Stimulated activated memory B cell treated with anti-CD40 and anti-IgM and Interleukin-4, amounts not matched to agents 10 μg/mL and 1 μg/mL and 100 μg/mL, for 72 hours (primary cell): ENCODE measurements around the gene SNRPE.

Experiments used
- ATAC-seq: fragments of 150-1000 bp; cut with Tn5 transposase; 2 replicates; pipeline ENCODE4 v1.10.0; 2021
- H3K27ac Mint-ChIP-seq: one replicate; pipeline ENCODE4 v1.8.0; 2022; ENCODE audit warnings: mild to moderate bottlenecking, mixed read lengths
- H3K27me3 Mint-ChIP-seq: one replicate; pipeline ENCODE4 v1.8.0; 2022; ENCODE audit warnings: mixed read lengths
- H3K36me3 Mint-ChIP-seq: one replicate; pipeline ENCODE4 v1.8.0; 2022; ENCODE audit warnings: mixed read lengths
- H3K4me1 Mint-ChIP-seq: one replicate; pipeline ENCODE4 v1.8.0; 2022; ENCODE audit warnings: mixed read lengths
- H3K4me3 Mint-ChIP-seq: one replicate; pipeline ENCODE4 v1.8.0; 2022; ENCODE audit warnings: mild to moderate bottlenecking, moderate library complexity, mixed read lengths
- H3K9me3 Mint-ChIP-seq: one replicate; pipeline ENCODE4 v1.8.0; 2022; ENCODE audit warnings: mixed read lengths

SNRPE gene

DNA sequence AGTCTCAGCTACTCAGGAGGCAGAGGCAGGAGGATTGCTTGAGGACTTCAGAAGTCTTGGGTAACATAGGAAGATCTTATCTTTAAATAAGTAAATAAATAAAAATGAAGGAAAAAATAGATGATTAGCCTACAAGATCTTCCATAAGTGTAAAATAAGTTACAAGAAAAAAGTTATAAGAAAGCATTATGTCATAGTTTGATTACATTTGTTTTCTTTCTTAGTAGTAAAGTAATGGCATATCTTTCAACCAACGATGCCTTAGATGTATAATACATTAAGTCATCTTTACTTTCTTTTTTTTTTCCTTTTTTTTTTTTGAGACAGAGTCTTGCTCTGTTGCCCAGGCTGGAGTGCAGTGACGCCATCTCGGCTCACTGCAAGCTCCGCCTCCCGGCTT lies 46.5 kb downstream of the SNRPE start:
- ATAC-seq: no peak
- no peaks in the 10 kb centered on the region for H3K36me3 Mint-ChIP-seq
- H3K27ac Mint-ChIP-seq: no peak overlapping the region
- no peaks in the 10 kb centered on the region for H3K27me3 Mint-ChIP-seq
- H3K9me3 Mint-ChIP-seq: no peaks in the 10 kb centered on the region
- no peaks in the 10 kb centered on the region for H3K4me1 Mint-ChIP-seq
- H3K4me3 Mint-ChIP-seq: no peak overlapping the region

DNA sequence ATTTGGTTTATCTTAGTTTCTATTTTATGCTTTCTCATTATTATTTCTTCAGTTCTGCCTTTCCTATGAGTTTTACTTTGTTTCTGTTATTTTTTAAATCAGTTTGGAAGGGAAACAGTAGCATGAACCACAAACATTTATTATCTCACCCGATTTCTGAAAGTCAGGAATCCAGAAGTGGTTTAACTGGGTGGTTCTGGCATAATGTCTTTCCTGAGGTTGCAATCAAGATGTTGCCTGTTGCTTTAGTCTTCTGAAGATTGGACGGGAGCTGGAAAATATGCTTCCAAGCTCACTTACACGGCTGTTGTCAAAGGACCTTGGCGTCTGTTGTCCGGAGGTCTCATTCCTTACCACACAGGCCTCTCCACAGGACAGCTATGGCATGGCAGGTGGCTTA lies 50.4 kb downstream of the SNRPE start:
- Mint-ChIP-seq H3K27ac (no peak overlapping the region), H3K9me3 (no peaks in the 10 kb centered on the region), H3K4me3 (no peak overlapping the region), H3K4me1 (no peaks in the 10 kb centered on the region), H3K36me3 (no peaks in the 10 kb centered on the region), H3K27me3 (no peaks in the 10 kb centered on the region)
- no peak for ATAC-seq

DNA sequence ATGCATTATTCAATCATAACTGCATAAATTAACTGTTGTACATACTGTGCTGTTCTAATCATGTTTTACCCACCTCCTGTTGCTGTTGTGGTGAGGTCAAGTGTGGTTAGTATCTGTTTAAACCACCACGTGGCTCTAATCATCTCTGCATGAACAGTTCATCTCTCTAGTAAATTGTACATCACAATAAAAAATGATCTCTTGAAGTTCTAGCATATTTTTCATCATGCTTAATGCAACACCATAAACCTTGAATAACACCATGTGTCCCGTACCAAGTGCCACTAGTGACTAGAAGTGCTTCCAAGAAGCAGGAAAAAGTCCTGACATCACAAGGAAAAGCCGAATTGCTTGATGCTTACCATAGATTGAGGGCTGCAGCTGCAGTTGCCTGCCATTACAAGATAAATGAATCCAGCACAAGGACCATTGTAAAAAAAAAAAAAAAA lies 51.7 kb downstream of the SNRPE start:
- Mint-ChIP-seq H3K4me3 (no peak overlapping the region), H3K27me3 (no peaks in the 10 kb centered on the region), H3K9me3 (no peaks in the 10 kb centered on the region), H3K27ac (no peak overlapping the region), H3K36me3 (no peaks in the 10 kb centered on the region), H3K4me1 (no peaks in the 10 kb centered on the region)
- ATAC-seq: no peak

DNA sequence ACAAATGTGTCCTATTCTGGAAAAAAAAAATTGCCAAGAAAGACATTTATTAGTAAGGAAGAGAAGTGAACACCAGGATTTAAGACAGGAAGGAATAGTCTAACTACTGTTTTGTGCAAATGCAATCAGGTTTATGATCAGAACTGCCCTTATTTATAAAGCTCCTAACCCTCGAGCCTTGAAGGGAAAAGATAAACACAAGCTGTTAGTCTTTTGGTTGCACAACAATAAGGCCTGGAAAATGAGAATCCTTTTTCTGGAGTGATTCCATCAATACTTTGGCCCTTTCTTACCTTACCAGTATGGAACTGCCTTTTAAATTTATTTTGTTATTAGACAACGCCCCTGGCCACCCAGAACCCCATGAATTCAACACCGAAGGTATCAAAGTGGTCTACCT lies 52.9 kb downstream of the SNRPE start:
- no peaks in the 10 kb centered on the region for H3K27me3 Mint-ChIP-seq
- no peaks in the 10 kb centered on the region for H3K36me3 Mint-ChIP-seq

DNA sequence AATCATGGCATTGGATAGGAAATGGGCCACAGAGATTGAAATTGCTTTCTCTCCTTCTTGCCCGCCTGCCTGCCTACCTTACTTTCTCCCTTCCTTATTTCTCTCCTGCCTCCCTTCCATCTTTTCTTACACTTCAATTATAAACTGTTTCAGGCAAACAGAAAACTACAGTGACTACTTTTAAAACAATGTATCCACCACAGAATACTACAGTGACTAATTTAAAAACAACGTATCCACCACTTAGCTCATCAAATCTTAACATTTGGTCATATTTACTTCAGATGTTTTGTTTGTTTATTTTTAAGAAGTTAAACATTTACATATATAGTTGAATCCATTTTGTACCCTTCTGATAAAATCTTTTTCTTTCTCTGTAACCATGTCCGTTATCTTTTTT lies 54.4 kb downstream of the SNRPE start:
- Mint-ChIP-seq H3K4me3 (no peak overlapping the region), H3K9me3 (no peaks in the 10 kb centered on the region)

More for the DNA sequence above, 52.9 kb downstream of the SNRPE start:
- Mint-ChIP-seq H3K9me3 (no peaks in the 10 kb centered on the region), H3K27ac (no peak overlapping the region), H3K4me3 (no peak overlapping the region), H3K4me1 (no peaks in the 10 kb centered on the region)
- no peak for ATAC-seq

DNA sequence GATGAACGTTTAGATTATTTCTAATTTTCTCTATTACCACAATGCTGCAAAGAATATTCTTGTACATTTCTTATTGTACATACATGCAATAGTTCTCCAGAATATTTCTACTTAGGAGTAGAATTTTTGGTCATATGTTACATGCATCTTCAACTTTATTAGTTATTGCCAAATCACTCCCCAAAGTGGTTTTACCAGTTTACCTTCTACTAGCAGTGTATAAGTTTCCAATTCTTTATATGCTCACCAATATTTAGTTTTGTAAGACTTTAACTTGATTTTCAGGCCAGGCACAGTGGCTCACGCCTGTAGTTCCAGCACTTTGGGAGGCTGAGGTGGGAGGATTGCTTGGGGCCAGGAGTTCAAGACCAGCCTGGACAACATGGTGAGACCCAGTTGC lies 55.4 kb downstream of the SNRPE start:
- Mint-ChIP-seq H3K27me3 (no peaks in the 10 kb centered on the region), H3K4me3 (no peak overlapping the region), H3K4me1 (no peaks in the 10 kb centered on the region), H3K9me3 (no peaks in the 10 kb centered on the region), H3K36me3 (no peaks in the 10 kb centered on the region), H3K27ac (no peak overlapping the region)
- ATAC-seq: no peak

More for the DNA sequence above, 54.4 kb downstream of the SNRPE start:
- ATAC-seq: no peak
- no peaks in the 10 kb centered on the region for H3K4me1 Mint-ChIP-seq
- H3K27me3 Mint-ChIP-seq: no peaks in the 10 kb centered on the region
- no peaks in the 10 kb centered on the region for H3K36me3 Mint-ChIP-seq
- no peak overlapping the region for H3K27ac Mint-ChIP-seq
